Ascending aorta (tissue), 2 donors: ENCODE data around the gene PLEKHA1. TPM values are rescaled to one million over a fixed set of nuclear protein-coding genes. Genes with fewer than 3 reads are reported as not detected.
A peak's percentile ranks its signal among the peaks of the same experiment; 100 is the strongest.

Source experiments
- DNase-seq, 2 donors: peaks; one replicate each; pipeline ENCODE4 v3.0.0-alpha.2; 2019; ENCODE audit warnings: low spot score in 2 of 2
- H3K27ac ChIP-seq, 2 donors: fragments of 200-600 bp; sonication (generic); one replicate each; pipeline ENCODE4 v1.5.1; 2016 to 2017; ENCODE audit warnings: mild to moderate bottlenecking in 1 of 2
- H3K27me3 ChIP-seq: fragments of 200-600 bp; sonication (generic); one replicate; pipeline ENCODE4 v1.5.1; 2017
- H3K36me3 ChIP-seq, 2 donors: fragments of 200-600 bp; sonication (generic); one replicate each; pipeline ENCODE4 v1.5.1; 2016
- H3K4me1 ChIP-seq, 2 donors: fragments of 200-600 bp; sonication (generic); one replicate each; pipeline ENCODE4 v1.5.1; 2016 to 2017; ENCODE audit warnings: mild to moderate bottlenecking in 1 of 2
- H3K4me3 ChIP-seq, 2 donors: fragments of 200-600 bp; sonication (generic); one replicate each; pipeline ENCODE4 v1.5.1; 2016 to 2017; ENCODE audit warnings: mild to moderate bottlenecking in 1 of 2
- H3K9me3 ChIP-seq, 2 donors: fragments of 200-600 bp; sonication (generic); one replicate each; pipeline ENCODE4 v1.5.1; 2016
- intact Hi-C: fragments of 100-400 bp; cut with DNase I; formaldehyde crosslinking; loops from one replicate; pipeline ENCODE4 v1.15.1; 2023
- total RNA-seq: library from RNA; depleted of rRNA; stranded (reverse); fragments of >200 nt; gene quantifications from one replicate; pipeline ENCODE4 v1.1.0, GENCODE V29; 2016
- TF ChIP-seq, protein P1 (sequence below), 3 experiments: fragments of 200-600 bp in 2 of 3; fragments of 450-650 bp in 1 of 3; sonication (generic) in 2 of 3; IDR thresholded peaks; one replicate each; pipeline ENCODE4 v1.5.1; 2016 to 2019; ENCODE audit warnings: antibody characterized with exemption in 3 of 3, mild to moderate bottlenecking in 1 of 3, moderate library complexity in 1 of 3

PLEKHA1 gene
- 128 TPM for total RNA-seq

DNA sequence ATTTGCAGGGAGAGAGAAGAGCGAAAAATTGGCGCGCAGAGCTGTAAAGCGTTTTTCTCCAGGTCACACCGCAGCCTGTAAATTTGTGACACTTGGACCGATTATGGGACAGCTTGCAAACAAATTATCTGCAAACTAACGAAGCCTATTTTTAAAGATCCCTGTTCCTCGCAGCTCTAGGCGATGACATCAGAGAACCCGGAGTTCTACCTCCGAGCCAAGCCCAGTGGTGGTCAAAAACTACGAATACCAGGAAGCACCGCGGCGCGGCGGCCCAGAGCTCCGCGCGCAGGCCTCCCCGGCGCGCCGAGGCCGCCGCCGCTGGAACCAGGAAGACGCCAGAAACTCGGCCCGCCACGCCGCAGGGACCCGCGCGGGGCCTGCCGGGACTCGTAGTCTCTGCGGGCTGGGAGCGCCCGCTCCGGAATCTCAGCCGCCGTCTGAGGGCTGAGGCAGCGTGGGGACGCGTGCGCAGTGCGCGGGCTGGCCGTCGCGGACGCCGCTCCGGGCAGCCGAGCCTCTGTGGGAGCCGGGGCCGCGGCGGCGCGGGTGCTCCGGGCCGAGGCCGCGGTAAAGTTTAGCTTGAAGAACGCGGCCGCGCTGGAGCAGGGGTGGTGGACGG, at the start of gene PLEKHA1:
TSS of gene PLEKHA1 (plus strand) at position 472 of the 622 bp plus-strand sequence. CDS start 18,493 bp downstream, outside the sequence.
- peak; percentile 83 to 98 for DNase-seq
- no peaks in the 10 kb centered on the region for H3K36me3 ChIP-seq
- no peaks in the 10 kb centered on the region for H3K27me3 ChIP-seq
- H3K27ac ChIP-seq: peak within 1 kb of the TSS; percentile 88 to 99
- peak within 1 kb of the TSS; percentile 78 to 95 for H3K4me3 ChIP-seq
- H3K4me1 ChIP-seq: peaks cover 0 to 20% of the 10 kb centered on the region in 2 donors
- intact Hi-C loops: loop anchor here (1.0 to 10.0 kb wide), 6 partner anchors 66 to 780 kb away; partner anchors contain the start of gene BUB3
- TF ChIP-seq, protein P1, sequence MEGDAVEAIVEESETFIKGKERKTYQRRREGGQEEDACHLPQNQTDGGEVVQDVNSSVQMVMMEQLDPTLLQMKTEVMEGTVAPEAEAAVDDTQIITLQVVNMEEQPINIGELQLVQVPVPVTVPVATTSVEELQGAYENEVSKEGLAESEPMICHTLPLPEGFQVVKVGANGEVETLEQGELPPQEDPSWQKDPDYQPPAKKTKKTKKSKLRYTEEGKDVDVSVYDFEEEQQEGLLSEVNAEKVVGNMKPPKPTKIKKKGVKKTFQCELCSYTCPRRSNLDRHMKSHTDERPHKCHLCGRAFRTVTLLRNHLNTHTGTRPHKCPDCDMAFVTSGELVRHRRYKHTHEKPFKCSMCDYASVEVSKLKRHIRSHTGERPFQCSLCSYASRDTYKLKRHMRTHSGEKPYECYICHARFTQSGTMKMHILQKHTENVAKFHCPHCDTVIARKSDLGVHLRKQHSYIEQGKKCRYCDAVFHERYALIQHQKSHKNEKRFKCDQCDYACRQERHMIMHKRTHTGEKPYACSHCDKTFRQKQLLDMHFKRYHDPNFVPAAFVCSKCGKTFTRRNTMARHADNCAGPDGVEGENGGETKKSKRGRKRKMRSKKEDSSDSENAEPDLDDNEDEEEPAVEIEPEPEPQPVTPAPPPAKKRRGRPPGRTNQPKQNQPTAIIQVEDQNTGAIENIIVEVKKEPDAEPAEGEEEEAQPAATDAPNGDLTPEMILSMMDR (IDR thresholded peaks at IDR 0.05): no peak
- no peaks in the 10 kb centered on the region for H3K9me3 ChIP-seq

DNA sequence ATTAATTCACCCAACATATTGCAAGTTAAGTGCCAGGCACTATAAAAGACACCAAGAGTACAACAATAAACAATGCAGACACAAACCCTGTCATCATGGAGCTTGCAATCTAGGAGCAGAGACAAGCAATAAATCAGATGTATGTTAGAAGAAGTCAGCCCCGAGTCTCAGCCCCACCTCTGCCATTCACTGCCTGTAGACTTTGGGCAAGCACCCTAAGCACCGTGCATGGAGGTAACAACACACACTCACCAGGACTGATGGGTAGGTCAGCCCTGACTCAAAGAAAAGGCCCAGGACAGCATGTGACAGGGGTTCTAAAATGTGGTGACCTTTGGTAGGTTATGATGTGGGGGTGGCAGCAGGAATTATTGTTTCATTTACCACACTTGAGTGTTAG, 49.3 kb upstream of the PLEKHA1 start:
- H3K9me3 ChIP-seq: peaks cover 0 to 8% of the 10 kb centered on the region in 2 donors
- H3K27ac ChIP-seq: no peak overlapping the region
- no peak for DNase-seq
- TF ChIP-seq, protein P1 (IDR thresholded peaks at IDR 0.05): no peak
- no peaks in the 10 kb centered on the region for H3K27me3 ChIP-seq
- H3K4me3 ChIP-seq: no peak overlapping the region
- intact Hi-C loops: no loop called here
- H3K36me3 ChIP-seq: no peaks in the 10 kb centered on the region
- no peaks in the 10 kb centered on the region for H3K4me1 ChIP-seq

- TF ChIP-seq, protein P1 (IDR thresholded peaks at IDR 0.05): no peak
- H3K36me3 ChIP-seq: no peaks in the 10 kb centered on the region
- H3K27ac ChIP-seq: no peak overlapping the region
- intact Hi-C loops: no loop called here
- no peaks in the 10 kb centered on the region for H3K27me3 ChIP-seq
- no peaks in the 10 kb centered on the region for H3K4me1 ChIP-seq
- DNase-seq: no peak
- no peak overlapping the region for H3K4me3 ChIP-seq
- no peaks in the 10 kb centered on the region for H3K9me3 ChIP-seq
Measured at GRCh38 chr10:122326385-122326784, 48.1 kb upstream of the PLEKHA1 start.

GRCh38 chr10:122326806-122327205, 47.7 kb upstream of the PLEKHA1 start:
- intact Hi-C loops: no loop called here
- H3K4me3 ChIP-seq: no peak overlapping the region
- no peaks in the 10 kb centered on the region for H3K4me1 ChIP-seq
- no peak overlapping the region for H3K27ac ChIP-seq
- no peak for DNase-seq
- H3K27me3 ChIP-seq: no peaks in the 10 kb centered on the region
- TF ChIP-seq, protein P1 (IDR thresholded peaks at IDR 0.05): no peak
- H3K9me3 ChIP-seq: no peaks in the 10 kb centered on the region
- no peaks in the 10 kb centered on the region for H3K36me3 ChIP-seq

- H3K9me3 ChIP-seq: no peaks in the 10 kb centered on the region
- H3K4me1 ChIP-seq: no peaks in the 10 kb centered on the region
- no peaks in the 10 kb centered on the region for H3K27me3 ChIP-seq
- H3K27ac ChIP-seq: no peak overlapping the region
- no peaks in the 10 kb centered on the region for H3K36me3 ChIP-seq
- H3K4me3 ChIP-seq: no peak overlapping the region
- no peak for DNase-seq
- intact Hi-C loops: no loop called here
- TF ChIP-seq, protein P1 (IDR thresholded peaks at IDR 0.05): no peak
Measured at GRCh38 chr10:122327237-122328206, 47.0 kb upstream of the PLEKHA1 start.
